HG03457 (cell line): ENCODE data around the gene PDZD2.

Experiments
- ATAC-seq: cut with Tn5 transposase; IDR thresholded peaks from one replicate; pipeline ENCODE4 v1.9.1; 2021; ENCODE audit warnings: moderate number of reproducible peaks; ENCODE audit not compliant: unreplicated experiment

Gene PDZD2

GRCh38 chr5:31637851-31638250, 1.1 kb upstream of the PDZD2 start:
- ATAC-seq: no peak

- ATAC-seq: no peak
Measured at GRCh38 chr5:31638345-31638744, 586 bp upstream of the PDZD2 start.

GRCh38 chr5:31639481-31640411, 815 bp downstream of the PDZD2 start:
- no peak for ATAC-seq

- ATAC-seq: no peak
Measured at GRCh38 chr5:31640573-31640972, 1.6 kb downstream of the PDZD2 start.

- ATAC-seq: no peak
Measured at GRCh38 chr5:31641059-31641458, 2.1 kb downstream of the PDZD2 start.

- no peak for ATAC-seq
Measured at GRCh38 chr5:31641575-31641974, 2.6 kb downstream of the PDZD2 start.

GRCh38 chr5:31645420-31646081, 6.6 kb downstream of the PDZD2 start:
- ATAC-seq: no peak

- no peak for ATAC-seq
Measured at GRCh38 chr5:31648326-31648725, 9.4 kb downstream of the PDZD2 start.

GRCh38 chr5:31651241-31651640, 12.3 kb downstream of the PDZD2 start:
- no peak for ATAC-seq

- ATAC-seq: no peak
Measured at GRCh38 chr5:31655491-31655890, 16.6 kb downstream of the PDZD2 start.

- ATAC-seq: no peak
Measured at GRCh38 chr5:31656806-31657205, 17.9 kb downstream of the PDZD2 start.

- no peak for ATAC-seq
Measured at GRCh38 chr5:31657315-31657979, 18.5 kb downstream of the PDZD2 start.

GRCh38 chr5:31661257-31661656, 22.3 kb downstream of the PDZD2 start:
- ATAC-seq: no peak

GRCh38 chr5:31663519-31663918, 24.6 kb downstream of the PDZD2 start:
- no peak for ATAC-seq

GRCh38 chr5:31664566-31664965, 25.6 kb downstream of the PDZD2 start:
- no peak for ATAC-seq

GRCh38 chr5:31671339-31671741, 32.4 kb downstream of the PDZD2 start:
- no peak for ATAC-seq

- ATAC-seq: no peak
Measured at GRCh38 chr5:31674371-31674951, 35.5 kb downstream of the PDZD2 start.

- ATAC-seq: no peak
Measured at GRCh38 chr5:31675472-31675871, 36.5 kb downstream of the PDZD2 start.

GRCh38 chr5:31678180-31678579, 39.2 kb downstream of the PDZD2 start:
- ATAC-seq: no peak

- no peak for ATAC-seq
Measured at GRCh38 chr5:31680528-31680927, 41.6 kb downstream of the PDZD2 start.

GRCh38 chr5:31682025-31682424, 43.1 kb downstream of the PDZD2 start:
- no peak for ATAC-seq
